Tongue (tissue), 2 donors: ENCODE measurements around the gene TBX10. TPM values are rescaled to one million over a fixed set of nuclear protein-coding genes. Genes with fewer than 3 reads are reported as not detected.
"Not testable (repeated sequence)": the region's sequence is repeated elsewhere in the genome, so short reads cannot be mapped to it uniquely, and the experiment has no call there.

Source experiments
- DNase-seq: peaks from one replicate; pipeline ENCODE4 v3.0.0-alpha.2; 2015
- total RNA-seq: library from RNA; depleted of rRNA; stranded (reverse); fragments of >200 nt; gene quantifications from one replicate; pipeline ENCODE4 v1.2.3, GENCODE V29; 2014

Gene TBX10
- total RNA-seq, 1 donor from 2014 or later: not detected

- DNase-seq: no peak
Measured at GRCh38 chr11:67615728-67616430, 23.7 kb downstream of the TBX10 start.

- DNase-seq: no peak
Measured at GRCh38 chr11:67614730-67615714, 24.5 kb downstream of the TBX10 start.

GRCh38 chr11:67613960-67614715, 25.4 kb downstream of the TBX10 start:
- DNase-seq: peak; percentile 80

- DNase-seq: no peak
Measured at GRCh38 chr11:67613313-67613959, 26.1 kb downstream of the TBX10 start.

GRCh38 chr11:67612751-67613150, 26.8 kb downstream of the TBX10 start:
- no peak for DNase-seq

- no peak for DNase-seq
Measured at GRCh38 chr11:67611704-67612587, 27.6 kb downstream of the TBX10 start.

GRCh38 chr11:67611165-67611564, 28.4 kb downstream of the TBX10 start:
- no peak for DNase-seq

- no peak for DNase-seq
Measured at GRCh38 chr11:67610302-67610868, 29.2 kb downstream of the TBX10 start.

GRCh38 chr11:67609316-67609715, 30.2 kb downstream of the TBX10 start:
- DNase-seq: no peak

GRCh38 chr11:67608486-67608885, 31.1 kb downstream of the TBX10 start:
- no peak for DNase-seq

GRCh38 chr11:67607507-67607906, 32.1 kb downstream of the TBX10 start:
- no peak for DNase-seq

- peak; percentile 98 for DNase-seq
Measured at GRCh38 chr11:67606492-67607295, 32.9 kb downstream of the TBX10 start, which contains the start of gene NDUFV1. Gene NDUFV1 (plus strand): TSS chr11:67606936. CDS start chr11:67607005, 69 bp downstream.

GRCh38 chr11:67606093-67606491, 33.5 kb downstream of the TBX10 start:
- DNase-seq: no peak

GRCh38 chr11:67605231-67606011, 34.1 kb downstream of the TBX10 start:
- DNase-seq: no peak

- DNase-seq: no peak
Measured at GRCh38 chr11:67604815-67605214, 34.7 kb downstream of the TBX10 start.

- DNase-seq: not testable (repeated sequence)
Measured at GRCh38 chr11:67604119-67604518, 35.4 kb downstream of the TBX10 start.

GRCh38 chr11:67601098-67601497, 38.5 kb downstream of the TBX10 start:
- no peak for DNase-seq

- no peak for DNase-seq
Measured at GRCh38 chr11:67600324-67601029, 39.1 kb downstream of the TBX10 start.
